GM19238 (cell line): ENCODE measurements around the gene ANKRD40CL.
"Not testable (repeated sequence)": the region's sequence is repeated elsewhere in the genome, so short reads cannot be mapped to it uniquely, and the experiment has no call there.

ENCODE experiments used
- DNase-seq: peaks from one replicate; pipeline ENCODE4 v3.0.0; 2011; ENCODE audit warnings: low spot score; ENCODE audit not compliant: insufficient read length

The ANKRD40CL gene

DNA sequence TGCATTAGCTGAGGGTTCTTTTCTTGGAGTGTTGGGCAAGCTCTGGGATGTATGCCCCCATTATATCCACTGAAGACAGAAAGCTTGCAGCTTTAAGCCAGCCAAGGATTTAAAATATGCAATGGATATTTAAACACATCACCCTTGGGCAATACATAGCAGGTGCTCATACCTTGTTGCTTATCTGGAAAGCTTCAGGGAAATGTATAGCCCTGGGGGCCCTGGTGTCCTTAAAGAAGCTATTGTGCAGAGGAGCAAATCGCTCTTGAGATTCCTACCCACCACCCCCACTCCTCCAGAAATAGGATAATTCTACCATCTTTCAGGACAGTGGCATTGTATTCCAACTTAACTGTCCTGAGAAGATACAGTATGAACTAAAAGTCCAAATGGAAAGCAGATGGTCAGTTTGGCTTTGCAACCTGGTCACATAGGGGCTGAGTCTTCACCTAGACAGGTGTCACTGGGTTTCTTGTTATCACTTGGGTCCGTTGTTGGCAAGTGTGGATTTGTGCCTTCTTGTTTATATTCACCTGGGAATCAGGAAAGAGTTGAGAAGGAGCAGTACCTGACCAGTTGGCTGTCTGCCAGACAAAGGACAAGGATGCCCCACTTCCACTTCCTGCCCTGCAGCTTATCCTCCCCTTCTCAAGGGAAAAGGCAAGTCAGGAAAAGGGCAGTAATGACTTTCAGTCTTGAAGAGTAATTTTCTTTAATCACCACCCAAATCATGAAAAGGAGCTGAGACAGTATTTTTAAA, 3.4 kb downstream of the ANKRD40CL start:
- DNase-seq, result no peak

- no peak for DNase-seq
These were observed 5.1 kb downstream of the ANKRD40CL start for GRCh38 chr17:50762177-50762576.

- DNase-seq, result no peak
These were observed 8.3 kb downstream of the ANKRD40CL start for GRCh38 chr17:50758989-50759544.

- DNase-seq, result no peak
These were observed 8.8 kb downstream of the ANKRD40CL start for GRCh38 chr17:50758524-50758923.

GRCh38 chr17:50754521-50754920, 12.8 kb downstream of the ANKRD40CL start:
- DNase-seq, result no peak

- no peak for DNase-seq
These were observed 18.1 kb downstream of the ANKRD40CL start for GRCh38 chr17:50749245-50749644.

DNA sequence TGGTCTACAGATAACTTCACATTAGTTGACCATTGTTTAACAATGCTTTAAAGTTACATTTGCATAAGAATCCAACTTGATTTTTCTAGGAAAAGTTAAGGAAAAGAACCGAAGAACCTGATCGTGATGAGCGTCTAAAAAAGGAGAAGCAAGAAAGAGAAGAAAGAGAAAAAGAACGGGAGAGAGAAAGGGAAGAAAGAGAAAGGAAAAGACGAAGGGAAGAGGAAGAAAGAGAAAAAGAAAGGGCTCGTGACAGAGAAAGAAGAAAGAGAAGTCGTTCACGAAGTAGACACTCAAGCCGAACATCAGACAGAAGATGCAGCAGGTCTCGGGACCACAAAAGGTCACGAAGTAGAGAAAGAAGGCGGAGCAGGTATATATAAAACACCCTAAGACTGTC, 21.7 kb downstream of the ANKRD40CL start:
- no peak for DNase-seq

DNA sequence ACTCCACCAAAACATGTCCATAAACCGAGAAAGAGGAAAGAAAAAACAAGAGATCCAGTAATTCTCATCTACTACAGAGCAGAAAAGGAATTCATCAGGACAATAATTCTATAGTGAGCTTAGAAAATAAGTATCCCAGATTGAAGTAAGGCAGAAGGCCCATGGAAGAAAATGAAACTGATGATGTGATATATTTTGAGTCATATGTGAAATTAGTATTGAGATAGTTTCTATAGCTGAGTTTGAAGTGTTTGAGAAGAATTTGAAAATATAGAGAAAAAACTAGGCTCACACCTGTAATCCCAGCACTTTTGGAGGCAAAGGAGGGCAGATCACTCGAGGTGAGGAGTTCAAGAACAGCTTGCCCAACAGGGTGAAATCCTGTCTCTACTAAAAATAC, 28.2 kb downstream of the ANKRD40CL start:
- no peak for DNase-seq

GRCh38 chr17:50737118-50737698, 30.1 kb downstream of the ANKRD40CL start:
- DNase-seq, result no peak

GRCh38 chr17:50735287-50735686, 32.0 kb downstream of the ANKRD40CL start:
- no peak for DNase-seq

- DNase-seq, result no peak
These were observed 35.5 kb downstream of the ANKRD40CL start for GRCh38 chr17:50731575-50732460.

DNA sequence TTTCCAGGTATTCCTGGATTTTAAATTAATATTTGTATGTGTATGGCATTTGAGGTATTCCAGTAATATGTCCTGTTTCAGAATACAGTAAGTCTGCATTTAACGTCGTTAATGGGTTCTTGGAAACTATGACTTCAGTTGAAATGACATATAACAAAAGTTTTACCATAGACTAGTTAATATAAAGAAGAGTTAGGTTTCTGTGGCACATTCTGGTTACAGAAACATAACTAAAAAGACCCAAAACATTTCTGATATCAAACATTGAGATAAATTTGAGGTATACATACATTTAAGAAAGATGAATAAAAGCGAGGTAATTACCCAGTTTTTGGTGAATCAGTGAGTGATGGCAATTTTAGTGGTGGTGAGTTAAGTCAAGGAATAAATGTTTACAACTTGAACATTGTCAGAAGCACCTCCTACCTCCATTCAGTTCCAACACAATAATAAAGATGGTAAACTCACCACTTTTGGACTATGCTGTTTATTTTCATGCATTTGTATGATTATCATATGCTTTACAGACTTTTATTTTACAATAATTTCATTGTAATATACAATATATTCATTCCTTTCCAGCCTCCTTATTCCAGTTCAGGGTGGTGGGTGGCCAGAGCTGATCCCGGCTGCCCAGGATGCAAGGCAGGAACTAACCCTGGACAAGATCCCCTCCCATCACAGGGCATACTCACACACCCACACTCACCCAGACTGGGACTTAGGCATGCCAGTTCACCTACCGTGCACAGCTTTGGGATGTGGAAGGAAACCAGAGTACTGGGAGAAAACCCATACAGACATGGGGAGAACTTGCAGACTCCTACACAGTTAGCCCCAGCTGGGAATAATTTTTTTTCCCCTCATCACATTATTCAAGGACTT, 38.2 kb downstream of the ANKRD40CL start:
- DNase-seq, result no peak

- DNase-seq, result no peak
These were observed 39.2 kb downstream of the ANKRD40CL start for GRCh38 chr17:50728112-50728429.

- no peak for DNase-seq
These were observed 41.3 kb downstream of the ANKRD40CL start for GRCh38 chr17:50725769-50726655.

DNA sequence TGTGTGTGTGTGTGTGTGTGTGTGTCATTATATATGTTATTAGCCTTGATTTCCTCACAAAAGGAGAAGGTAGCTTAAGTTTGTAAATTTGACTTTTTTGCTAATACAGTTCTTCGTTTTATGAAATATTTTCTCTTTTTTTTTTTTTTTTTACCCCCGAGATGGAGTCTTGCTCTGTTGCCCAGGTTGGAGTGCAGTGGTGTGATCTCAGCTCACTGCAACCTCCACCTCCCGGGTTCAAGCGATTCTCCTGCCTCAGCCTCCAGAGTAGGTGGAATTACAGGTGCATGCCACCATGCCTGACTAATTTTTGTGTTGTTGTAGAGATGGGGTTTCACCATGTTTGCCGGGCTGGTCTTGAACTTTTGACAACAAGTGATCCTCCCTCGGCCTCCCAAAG, 42.7 kb downstream of the ANKRD40CL start:
- not testable (repeated sequence) for DNase-seq

- DNase-seq, result no peak
These were observed 44.6 kb downstream of the ANKRD40CL start for GRCh38 chr17:50722746-50723145.

DNA sequence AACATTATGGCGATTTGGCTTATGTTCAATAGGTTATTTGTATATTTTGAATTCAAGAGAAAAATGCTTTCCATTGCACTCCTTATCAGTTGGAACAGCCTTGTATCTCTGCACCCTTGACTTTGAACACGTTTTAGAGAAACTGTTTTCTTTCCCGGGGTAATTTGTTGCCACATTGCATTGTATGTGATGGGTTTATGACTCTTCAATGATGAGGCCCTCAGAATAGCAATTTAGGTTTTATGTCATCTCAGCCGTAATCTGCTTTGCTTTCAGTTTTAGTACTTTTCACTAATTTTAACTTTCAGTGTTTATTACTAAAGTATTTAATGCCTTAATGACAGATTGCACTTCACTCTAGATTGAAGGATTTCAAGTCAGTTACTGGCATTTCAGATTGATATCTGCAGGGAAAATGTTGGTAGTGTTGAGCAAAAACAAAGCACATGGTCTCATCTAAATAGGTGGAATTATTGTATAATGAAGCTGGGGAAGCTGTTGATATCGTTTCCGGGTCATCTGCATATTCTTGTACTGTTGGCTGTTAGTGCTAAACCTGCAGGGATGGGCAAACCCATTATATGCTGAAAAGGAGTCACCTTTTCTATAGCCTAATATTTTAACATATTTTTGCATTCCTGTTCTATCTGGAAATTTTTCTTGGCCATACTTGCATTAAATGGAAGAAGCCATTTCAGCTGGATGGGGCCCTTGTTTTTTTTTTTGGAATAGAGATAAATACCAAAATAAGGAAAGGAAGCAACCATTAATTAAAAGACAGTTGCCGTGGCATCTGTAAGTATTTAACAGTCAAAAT, 45.9 kb downstream of the ANKRD40CL start:
- DNase-seq, result no peak

GRCh38 chr17:50719924-50720794, 47.2 kb downstream of the ANKRD40CL start:
- no peak for DNase-seq
